Epidermal melanocyte (primary cell): ENCODE results near the gene SAYSD1.
"Not testable (repeated sequence)": the region's sequence is repeated elsewhere in the genome, so short reads cannot be mapped to it uniquely, and the experiment has no call there.

ENCODE experiments used
- DNase-seq: peaks from one replicate; pipeline ENCODE4 v3.0.0; 2011; ENCODE audit warnings: low spot score; ENCODE audit not compliant: insufficient read length

The SAYSD1 gene

GRCh38 chr6:39114704-39115599 lies at the start of gene SAYSD1:
SAYSD1 (minus strand) TSS chr6:39115186; CDS start chr6:39115089, 97 bp downstream.
- DNase-seq: peak; percentile 83

GRCh38 chr6:39157511-39157910 lies 42.5 kb upstream of the SAYSD1 start:
- no peak for DNase-seq

- no peak for DNase-seq
Measured at GRCh38 chr6:39156801-39157200, 41.8 kb upstream of the SAYSD1 start.

- DNase-seq: no peak
Measured at GRCh38 chr6:39154705-39155104, 39.7 kb upstream of the SAYSD1 start.

GRCh38 chr6:39153766-39154397 lies 38.9 kb upstream of the SAYSD1 start:
- DNase-seq: no peak

GRCh38 chr6:39152262-39152661 lies 37.3 kb upstream of the SAYSD1 start:
- no peak for DNase-seq

- DNase-seq: no peak
Measured at GRCh38 chr6:39151211-39151610, 36.2 kb upstream of the SAYSD1 start.

- DNase-seq: no peak
Measured at GRCh38 chr6:39144481-39145173, 29.6 kb upstream of the SAYSD1 start.

GRCh38 chr6:39143238-39143930 lies 28.4 kb upstream of the SAYSD1 start:
- no peak for DNase-seq

GRCh38 chr6:39140556-39141167 lies 25.7 kb upstream of the SAYSD1 start:
- no peak for DNase-seq

- DNase-seq: no peak
Measured at GRCh38 chr6:39137245-39137644, 22.3 kb upstream of the SAYSD1 start.

- not testable (repeated sequence) for DNase-seq
Measured at GRCh38 chr6:39136207-39136606, 21.2 kb upstream of the SAYSD1 start.

- not testable (repeated sequence) for DNase-seq
Measured at GRCh38 chr6:39134761-39135160, 19.8 kb upstream of the SAYSD1 start.

- no peak for DNase-seq
Measured at GRCh38 chr6:39130691-39131090, 15.7 kb upstream of the SAYSD1 start.

GRCh38 chr6:39128832-39129231 lies 13.8 kb upstream of the SAYSD1 start:
- no peak for DNase-seq

GRCh38 chr6:39128106-39128505 lies 13.1 kb upstream of the SAYSD1 start:
- no peak for DNase-seq

- DNase-seq: no peak
Measured at GRCh38 chr6:39124114-39124513, 9.1 kb upstream of the SAYSD1 start.

GRCh38 chr6:39118921-39119320 lies 3.9 kb upstream of the SAYSD1 start:
- no peak for DNase-seq

- no peak for DNase-seq
Measured at GRCh38 chr6:39114388-39114703, 640 bp downstream of the SAYSD1 start.

GRCh38 chr6:39113788-39114187 lies 1.2 kb downstream of the SAYSD1 start:
- DNase-seq: no peak

GRCh38 chr6:39111280-39111679 lies 3.7 kb downstream of the SAYSD1 start:
- no peak for DNase-seq
